ENCODE results near the gene RPS3.
A peak's percentile ranks its signal among the peaks of the same experiment; 100 is the strongest.

Gene RPS3

DNA sequence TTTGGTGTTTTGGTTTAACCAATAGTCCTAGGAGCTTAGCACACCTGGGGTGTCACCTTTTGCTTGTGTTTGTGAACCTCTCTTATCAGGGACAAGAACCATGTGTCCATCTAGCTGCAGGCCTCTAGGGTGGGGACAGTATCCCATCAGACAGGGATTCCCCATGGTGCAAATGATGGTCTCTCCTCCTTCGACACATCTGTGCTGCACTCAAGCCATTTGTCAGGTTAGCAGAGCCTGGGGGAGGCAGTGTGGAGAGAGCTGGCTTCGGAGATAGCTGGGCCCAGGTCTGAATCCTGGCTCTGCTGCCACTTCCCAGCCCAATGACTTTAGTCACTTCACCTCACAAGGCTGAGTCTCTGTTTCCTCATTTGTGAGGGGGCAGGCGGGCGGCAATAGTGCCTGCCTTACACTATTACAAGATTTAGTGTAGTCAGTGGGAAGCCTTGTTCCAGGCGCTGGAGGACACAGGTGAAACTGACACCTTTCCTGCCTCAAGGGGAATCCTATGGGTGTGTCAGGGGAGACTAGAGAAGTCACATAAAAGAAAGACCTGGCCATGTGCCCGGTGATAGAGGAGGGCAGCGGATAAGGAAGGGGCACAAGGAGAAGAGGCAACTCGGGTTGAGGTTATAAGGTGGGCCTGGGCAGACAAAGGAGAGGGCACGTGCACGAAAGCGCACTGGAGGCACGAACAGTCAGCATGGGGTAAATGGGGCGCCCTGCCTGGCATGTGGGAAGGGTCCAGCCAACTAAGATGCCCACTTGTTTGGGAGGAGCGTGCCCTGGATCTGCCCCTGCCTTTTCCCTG lies 21.1 kb downstream of the RPS3 start:
- DNase-seq = no peak

DNA sequence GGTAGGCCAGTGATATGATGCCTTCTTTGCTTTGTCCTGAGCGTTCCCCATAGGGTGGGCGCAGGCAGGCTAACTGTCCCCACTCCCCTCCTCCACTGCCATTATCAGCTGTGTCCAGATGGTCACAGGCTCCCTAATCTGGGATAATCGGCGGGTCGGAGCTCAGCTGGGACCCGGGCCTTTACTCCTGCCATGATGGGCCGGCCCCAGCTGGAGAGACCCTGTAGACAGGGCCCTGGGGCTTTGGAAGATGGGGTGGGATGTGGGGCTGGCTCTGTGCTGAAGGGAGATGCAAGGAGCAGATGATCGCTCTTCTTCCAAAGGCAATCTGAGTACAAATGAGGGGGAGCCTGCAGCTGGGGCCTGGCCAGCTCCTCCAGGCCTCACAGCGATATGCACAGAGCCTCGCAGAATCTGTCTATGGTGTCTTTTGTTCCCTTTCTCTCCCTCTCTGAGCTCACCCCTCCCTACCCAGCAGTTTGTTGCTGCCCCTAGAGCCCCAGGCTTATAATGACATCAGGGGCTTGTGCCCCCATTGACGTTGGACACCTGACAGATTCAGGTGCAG lies 21.8 kb downstream of the RPS3 start:
- DNase-seq = no peak

DNA sequence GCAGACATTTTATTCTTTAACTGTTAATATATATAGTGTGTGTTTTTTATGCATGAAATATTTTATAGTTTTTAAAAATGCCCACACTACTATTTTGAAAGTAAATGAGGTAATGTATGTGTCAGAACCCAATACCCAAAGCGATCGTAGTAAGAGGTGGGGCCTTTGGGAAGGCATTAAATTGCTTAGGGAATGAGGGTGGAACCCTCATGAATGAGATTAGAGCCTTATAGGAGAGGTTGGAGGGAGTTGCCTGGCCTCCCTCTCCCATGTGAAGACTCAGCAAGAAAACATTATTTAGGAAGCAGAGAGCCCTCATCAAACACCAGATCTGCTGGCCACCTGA lies 22.6 kb downstream of the RPS3 start:
- no peak for DNase-seq

DNA sequence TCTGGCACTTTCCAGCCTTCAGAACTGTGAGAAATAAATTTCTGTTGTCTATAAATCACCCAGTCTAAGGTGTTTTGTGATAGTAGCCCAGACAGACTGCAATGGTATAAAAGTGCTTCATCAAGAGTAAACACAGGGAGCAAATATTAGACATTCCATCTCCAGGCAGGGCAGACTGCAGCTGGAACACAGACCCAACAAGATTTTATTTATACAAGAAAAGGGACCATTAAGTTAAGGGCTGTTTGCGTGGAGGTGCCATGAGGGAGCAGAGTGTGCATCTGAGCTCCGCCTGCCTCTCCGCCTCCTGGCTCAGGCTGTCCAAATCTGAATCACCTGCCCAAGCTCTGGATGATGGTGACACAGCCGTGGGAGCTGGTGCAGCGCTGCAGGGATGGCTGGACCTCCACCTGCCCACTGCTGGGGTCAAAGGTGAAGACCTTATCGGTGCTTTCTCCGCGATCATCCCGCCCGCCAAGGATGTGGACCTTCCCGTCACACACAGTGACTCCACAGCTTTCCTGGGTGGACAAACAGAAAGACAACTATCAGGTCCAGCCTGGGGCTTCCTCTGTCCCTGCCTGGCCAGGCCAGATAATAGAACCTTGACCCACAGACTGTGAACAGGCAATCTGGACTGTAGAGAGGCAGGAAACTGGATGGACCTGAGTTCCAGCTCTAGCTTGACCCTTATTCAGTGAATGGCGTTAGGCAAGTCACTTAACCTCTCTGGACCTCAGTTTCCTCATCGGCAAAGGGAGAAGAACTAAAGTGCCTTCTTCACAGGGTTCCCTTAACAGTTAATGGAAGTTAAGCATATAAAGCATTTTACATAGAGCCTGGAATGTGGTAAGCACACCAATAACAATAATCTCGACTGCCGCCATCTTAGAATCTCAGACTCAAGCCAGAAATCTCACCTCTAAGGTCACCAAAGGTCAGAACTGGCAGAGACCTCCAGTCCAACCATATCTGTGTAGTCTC lies 23.2 kb downstream of the RPS3 start:
- no peak for DNase-seq

DNA sequence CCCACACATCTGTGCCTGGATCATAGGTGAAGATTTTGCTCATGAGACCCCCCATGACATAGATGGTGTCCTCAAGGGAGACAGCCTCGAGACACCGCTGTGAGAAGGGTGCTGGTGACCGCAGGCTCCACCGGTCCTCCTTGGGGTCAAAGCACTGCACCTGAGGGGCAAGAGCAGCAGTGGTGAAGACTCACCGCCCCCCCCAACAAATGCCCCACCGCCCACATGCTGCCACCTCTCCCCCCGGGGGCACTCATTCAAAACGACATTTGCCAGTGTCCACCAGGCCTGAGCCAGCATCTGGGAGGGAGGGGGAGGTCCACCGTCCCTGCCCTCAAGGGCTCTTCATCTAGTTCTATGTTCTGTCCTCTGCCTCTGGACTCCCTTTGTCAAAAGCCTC lies 24.4 kb downstream of the RPS3 start:
- DNase-seq = no peak

DNA sequence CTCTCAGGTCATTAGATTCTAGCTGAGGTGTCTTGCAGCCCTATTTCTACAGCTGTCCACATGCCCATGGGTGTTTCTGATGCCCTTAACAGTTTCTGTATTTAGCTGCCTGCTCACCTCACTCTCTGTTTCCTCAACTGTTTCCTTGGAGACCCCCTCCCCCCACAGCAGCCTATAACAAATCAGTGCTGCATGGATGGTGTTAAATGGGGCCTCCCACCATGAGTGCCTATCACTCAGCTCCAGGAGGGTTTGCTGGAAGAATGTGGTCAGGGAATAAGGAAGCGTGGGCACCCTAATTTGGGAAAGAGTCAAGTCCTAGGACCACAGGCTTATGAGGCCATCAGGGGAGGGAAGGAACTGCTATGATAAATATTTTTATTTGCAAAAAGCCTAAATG lies 25.1 kb downstream of the RPS3 start:
- DNase-seq = no peak

DNA sequence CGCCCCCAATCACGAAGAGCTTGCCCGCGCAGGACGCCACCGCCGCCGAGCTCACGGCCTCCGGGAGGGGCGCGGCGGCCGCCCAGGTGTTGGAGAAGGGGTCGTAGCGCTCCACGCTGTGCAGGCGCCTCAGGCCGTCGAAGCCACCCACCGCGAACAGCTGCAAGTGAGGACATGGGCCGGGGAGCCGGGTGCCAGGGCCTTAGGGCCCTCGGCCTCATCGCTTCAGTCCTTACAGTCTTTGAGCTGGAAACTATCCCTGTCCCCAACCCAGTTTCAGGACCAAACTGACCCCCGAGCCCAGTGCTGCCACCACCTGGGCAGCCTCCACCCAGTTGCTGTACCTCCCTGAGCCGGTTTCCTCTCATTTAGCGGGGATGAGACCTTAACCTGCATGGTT lies 26.1 kb downstream of the RPS3 start:
- DNase-seq = no peak

DNA sequence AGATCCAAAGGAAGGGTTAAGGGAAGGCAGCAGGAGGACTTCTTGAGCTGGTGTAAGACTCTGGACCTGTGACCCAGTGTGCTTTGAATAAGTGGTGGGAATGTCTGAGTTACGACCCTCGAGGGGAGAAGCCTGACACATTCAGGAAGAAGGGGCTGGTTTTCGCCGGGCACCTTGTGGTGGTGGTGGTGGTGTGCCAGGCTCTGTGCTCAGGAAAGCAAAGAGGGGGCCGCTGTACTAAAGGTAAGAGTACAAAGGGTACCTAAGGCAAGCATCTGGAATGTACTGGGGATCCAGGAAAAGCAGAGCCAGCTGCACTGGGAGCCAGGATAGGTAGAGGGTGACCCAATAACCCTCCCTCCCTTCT lies 27.4 kb downstream of the RPS3 start:
- DNase-seq = no peak

DNA sequence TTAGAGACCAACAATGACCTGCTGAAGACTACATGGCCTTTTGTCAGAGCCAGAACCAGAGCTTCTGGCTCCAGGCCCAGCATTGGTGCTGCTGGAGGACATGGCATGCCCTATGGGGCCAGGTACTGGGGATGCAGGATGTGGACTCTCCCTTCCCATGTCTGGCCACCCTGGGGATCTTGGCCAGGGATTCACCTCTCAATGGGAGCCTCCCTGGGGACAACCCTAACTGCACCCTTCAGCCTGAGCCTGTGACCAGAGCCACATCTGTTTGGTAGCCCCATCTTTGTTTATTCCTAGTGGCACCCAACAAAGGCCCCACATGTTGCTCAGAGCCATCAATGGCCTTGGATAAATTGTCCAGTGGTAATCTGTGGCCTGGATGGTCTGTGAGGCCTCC lies 27.9 kb downstream of the RPS3 start:
- DNase-seq = no peak

DNA sequence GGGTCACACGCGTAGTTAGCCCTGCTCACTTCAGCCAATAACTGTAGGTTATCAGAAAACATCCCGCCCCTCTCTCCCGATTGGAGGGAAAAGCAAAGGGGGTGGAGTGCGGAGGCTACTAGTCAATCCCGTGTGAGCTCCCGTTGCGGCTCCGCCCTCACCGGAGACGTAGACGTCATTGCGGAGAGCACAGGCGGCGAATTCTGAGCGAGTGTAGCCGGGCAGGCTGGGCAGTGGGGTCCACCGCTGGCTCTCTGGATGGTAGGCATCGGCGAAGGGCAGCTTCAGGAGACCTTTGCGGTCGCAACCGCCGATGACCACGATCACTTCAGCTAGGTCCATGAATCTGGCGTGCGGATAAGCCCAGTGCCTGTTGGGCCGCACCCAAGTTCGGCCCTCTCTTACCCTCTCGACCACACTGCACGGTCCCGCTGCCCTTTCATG lies 29.0 kb downstream of the RPS3 start:
- DNase-seq = peak; percentile 28

DNA sequence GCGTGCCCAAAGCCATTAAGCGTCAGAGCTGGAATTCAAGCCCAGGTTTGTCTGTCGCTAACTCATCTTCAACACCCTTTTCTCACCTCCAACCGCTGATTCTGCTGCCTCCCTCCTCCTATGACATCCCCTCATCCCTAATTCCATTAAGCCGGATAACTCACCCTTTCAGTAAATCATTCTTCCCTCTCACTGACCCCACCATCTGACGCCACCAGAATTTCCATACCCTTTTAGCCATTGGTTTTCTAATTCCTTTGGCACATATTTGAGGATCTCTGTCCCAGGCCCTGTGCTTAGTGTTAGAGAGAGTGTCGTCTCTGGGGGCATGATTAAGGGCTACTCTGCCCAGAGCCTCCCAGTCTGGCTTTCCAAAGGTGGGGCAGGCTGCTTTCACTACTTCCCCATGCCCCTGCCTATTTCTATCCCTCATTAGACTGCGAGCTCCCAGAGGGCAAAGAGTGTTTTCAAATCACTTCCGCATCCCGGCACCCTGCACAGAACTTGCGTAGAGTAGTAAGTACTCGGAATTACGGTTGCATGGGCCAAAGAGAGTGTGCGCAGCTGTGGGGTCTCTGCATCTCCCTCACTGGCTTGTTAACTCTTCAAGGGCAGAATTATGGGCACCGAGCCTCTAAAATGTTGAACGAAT lies 29.8 kb downstream of the RPS3 start:
- DNase-seq = no peak

DNA sequence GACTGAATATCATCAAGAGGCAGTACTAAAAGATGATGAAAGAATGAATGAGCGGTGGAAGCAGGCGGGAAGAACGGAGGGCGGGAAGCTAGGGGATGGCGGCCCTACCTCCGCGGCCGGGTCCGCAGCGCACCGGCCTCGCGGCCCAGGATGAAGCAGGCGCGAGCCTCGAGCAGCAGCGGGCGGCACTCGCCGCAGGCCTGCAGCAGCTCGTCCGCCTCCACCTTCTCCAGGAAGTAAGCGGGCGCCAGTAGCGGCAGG lies 30.3 kb downstream of the RPS3 start:
- DNase-seq = no peak

DNA sequence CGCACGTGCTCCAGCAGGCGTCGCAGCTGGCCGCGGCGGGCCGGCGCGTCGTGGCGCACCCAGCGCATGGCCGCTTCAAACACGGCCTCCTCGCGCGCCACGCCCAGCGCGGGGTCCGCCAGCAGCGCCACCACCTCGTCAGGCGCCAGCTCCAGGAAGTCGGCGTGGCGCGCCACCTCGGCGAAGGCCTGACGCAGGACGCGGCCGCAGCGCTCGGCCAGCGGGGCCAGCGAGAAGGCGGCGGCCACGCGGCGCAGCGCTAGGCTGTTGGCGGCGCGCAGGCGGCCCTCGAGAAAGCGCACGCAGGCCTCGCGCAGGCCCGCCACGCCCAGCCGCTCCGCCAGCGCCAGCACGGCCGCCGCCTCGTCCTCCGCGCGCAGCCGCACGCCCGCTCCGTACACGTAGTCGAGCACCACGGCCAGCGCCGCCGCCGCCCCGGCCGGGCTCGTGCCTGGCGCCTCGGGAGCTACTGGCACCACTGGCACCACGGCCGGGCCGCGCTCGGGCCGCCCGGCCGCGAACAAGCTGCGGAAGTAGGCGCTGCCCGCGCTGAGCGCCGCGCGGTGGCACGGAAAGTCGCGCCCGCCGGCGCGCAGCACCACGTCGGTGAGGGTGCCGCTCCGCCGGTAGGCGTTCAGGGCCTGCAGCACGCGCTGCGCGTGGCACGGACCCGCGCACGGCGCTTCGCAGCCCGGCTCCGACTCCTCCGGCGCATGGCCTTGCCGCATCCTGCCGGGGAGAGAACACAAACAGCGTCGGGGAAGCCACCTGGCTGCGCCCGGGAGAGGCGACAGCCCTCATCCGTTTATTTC lies 30.8 kb downstream of the RPS3 start:
- DNase-seq = peak; percentile 55

DNA sequence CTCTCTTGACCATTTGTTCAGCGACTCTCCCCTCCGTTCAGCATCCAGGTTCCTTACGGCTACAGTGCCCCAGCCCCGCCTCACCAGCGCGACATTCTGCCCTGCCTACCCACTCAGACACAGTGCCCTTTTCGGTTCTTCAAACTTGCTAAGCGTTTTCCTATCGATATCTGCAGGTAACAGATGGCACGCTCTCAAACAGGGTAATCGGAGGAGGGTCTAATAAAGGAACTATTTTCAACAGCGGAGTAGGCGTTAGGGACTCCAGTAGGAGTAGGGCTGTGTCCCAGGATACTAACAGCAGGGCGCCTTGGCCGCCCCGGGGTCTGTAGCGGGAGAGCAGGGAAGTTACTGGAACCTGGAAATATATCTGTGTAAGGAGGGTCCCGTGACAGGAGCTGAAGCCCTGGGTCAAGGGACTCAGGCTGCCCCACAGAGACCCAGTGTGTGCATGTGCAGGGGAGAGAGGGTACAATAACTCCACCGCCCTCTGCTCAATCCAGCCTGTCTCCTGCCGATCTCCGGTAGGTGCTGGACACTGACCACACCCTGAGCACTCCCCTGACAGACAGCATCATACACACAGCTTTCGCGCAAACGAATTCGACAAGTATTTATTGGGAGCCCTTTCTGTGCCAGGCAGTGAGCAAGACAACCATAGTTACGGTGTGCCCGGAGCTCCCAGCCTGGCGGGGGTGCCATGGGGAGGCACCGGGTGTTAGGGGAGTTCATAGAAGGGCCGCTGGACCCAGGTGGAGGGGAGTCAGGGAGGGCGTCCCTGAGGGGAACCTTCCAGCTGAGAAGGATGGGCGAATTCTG lies 31.6 kb downstream of the RPS3 start:
- DNase-seq = no peak

DNA sequence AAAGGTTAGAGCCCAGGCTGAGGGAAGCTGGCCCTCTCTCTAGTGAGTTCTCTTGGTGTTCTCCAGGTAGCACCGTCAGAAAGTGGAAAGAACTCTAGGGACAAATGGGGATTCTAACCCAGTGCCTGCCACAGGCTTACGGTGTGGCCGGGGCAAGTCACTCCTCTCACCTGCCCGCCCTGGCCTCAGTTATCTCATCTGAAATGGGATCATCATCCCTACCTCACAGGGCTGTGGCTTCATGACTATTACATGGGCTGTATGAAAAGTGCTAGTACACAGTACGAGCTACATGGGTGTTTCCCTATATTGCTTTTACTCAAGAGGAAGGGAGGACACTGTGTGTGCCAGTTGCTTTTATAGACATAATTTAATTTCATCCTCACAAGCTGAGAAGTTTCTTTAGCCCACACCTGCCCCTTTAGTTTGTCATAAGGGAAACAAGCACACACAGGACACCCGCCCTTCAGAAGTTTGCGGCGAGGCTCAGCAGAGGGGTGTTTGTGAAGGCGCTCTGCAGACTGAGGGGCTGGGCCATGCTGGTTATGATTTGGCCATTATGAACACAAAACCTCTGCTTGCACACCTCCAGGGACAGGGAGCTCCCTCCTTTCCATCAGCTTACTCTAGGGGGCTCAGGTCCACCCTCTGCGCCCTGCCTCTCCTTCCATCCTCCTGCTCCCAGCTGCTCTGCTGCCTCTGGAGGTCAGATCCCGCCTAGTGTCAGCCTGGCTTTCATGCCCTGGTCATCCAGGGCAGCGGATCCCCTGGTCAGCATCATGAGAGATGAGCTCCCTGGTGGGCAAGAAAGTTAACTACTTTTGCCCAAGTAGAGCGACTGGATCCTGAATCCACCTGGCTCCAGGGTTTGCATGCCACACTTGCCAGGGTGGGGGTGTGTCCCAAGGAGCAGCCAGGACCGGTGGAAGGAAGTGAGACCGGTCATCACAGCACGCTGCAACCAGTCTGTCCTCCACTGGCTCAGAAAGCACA lies 32.5 kb downstream of the RPS3 start:
- no peak for DNase-seq

DNA sequence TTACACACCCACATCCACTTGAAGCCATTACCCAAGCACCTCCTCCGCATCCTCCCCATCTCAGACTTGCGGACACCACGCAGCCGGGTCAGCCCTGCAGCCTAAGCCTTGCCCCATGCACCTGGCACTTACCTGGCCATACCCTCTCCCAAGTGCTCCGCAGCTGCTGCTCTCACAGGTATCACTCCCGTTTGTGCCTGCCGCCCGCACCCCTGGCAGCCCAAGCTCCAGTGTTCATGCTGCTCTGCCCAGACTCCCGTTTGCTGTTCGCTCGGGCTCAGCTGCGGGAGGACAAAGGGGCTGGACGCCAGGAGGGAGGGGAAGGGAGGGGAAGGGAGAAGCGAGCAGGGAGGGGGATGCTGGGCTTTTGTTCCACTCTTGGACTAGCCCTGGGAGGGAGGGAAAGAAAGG lies 33.6 kb downstream of the RPS3 start, which contains the start of gene KLHL35:
Gene KLHL35, minus strand, starts transcription at position 293 of the 411 bp plus-strand sequence. CDS start 2,574 bp downstream, outside the sequence.
- DNase-seq = no peak

DNA sequence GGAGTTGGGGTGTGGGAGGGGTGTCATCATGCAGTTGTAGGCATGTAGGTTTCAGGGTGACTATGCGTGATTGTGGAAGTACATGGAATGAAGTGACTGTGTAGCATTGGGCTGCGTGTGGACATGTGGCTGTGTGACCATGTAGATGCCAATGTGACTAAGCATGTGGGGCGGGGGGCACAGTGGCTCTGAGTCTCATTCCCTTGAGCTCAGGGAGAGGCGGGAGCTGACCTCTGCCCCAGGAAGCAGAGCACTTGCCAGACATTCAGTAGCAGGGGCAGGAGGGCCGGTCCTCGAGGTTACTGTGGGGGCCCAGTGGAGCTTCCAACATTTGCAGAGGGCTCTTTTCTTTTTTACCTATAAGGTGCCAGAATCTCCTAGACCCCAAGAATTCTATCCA lies 34.1 kb downstream of the RPS3 start:
- DNase-seq = no peak

DNA sequence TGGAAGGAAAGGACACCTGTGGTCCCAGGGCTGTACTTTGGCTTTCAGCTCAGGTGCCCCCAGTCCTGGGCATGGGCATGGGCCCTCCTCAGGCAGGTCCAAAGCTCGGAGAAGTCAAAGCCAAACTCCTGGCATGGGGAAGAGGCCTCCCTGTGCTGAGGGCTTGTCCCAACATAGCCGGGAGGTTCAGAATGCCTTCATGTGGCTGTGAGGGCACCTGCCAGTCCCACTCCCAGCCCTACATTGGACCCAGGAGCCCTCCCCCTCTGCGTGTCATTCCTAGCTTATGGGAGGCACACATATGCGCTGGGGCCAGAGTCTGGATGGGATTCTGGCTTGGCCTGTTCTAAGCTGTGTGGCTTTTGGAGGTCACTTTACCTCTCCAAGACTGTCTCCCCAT lies 34.7 kb downstream of the RPS3 start:
- no peak for DNase-seq

DNA sequence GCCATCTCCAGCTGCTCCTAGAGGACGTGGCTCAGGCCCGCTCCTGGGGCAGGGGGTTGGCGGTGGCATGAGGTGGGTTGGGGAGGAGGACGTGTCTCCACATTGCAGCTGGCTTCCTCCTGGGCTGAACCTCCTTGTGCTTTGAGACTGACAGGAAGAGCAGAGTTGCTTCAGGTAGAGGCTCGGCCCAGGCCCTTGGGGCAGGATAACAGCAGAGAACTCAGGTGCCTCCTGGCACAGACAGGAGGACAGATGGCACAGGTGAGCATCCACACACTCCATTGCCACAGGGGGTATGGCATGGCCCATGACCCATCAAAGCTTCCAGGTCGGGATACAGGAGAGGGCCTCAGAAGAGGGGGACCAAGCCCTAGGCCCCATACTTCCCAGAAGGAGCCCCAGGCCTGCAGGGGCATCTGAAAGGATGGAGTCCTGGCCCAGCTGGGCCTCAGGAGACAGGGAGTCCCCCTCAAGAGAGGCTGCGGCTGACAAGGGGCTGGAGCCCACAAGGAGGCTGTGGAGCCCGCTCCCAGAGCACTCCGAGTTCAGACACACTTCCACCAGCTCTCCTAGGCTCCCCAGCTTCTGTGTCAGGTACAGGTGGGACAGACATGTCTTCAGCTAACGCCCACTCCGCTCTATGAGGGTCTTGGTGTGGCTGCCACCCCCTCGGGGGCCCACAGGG lies 35.7 kb downstream of the RPS3 start:
- no peak for DNase-seq

DNA sequence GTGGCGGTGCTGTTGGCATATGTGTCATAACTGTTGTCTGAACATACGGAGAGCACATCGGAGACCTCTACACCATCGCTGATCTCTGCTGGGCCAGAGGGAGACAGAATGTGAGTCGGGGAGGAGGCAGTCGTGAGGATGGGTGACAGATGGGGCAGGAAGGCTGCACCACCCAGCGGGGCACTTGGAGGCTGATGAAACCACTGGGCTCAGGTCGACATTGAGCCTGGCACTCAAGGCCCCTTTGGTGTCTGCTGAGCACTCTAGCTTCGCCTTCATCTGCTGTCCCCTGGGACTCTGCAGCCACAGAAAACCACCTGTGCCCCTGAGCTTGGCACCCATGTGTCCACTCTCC lies 36.2 kb downstream of the RPS3 start:
- DNase-seq = no peak
